Activated gamma-delta T cell treated with anti-CD3 and anti-CD28 coated beads, Interleukin-2, amount 50 U/mL, for 16 hours (primary cell): ENCODE data around the gene PSMB5.
A peak's percentile ranks its signal among the peaks of the same experiment; 100 is the strongest.

Source experiments
- DNase-seq: peaks from one replicate; pipeline ENCODE4 v3.0.0-alpha.2; 2020; ENCODE audit warnings: low read depth

Gene PSMB5

GRCh38 chr14:23034498-23035302 lies at the start of gene PSMB5:
TSS of gene PSMB5 (minus strand) at chr14:23034900. CDS start at chr14:23034881, 19 bp downstream.
- DNase-seq: peak; percentile 81

- no peak for DNase-seq
These were observed 45.8 kb upstream of the PSMB5 start for GRCh38 chr14:23080474-23080873.

GRCh38 chr14:23079716-23080115 lies 45.0 kb upstream of the PSMB5 start:
- no peak for DNase-seq

GRCh38 chr14:23078692-23079116 lies 44.0 kb upstream of the PSMB5 start:
- no peak for DNase-seq

GRCh38 chr14:23077962-23078361 lies 43.3 kb upstream of the PSMB5 start:
- DNase-seq: no peak

GRCh38 chr14:23076785-23077408 lies 42.2 kb upstream of the PSMB5 start:
- no peak for DNase-seq

- no peak for DNase-seq
These were observed 40.2 kb upstream of the PSMB5 start for GRCh38 chr14:23074906-23075305.

- DNase-seq: no peak
These were observed 37.3 kb upstream of the PSMB5 start for GRCh38 chr14:23071921-23072539.

GRCh38 chr14:23071244-23071920 lies 36.7 kb upstream of the PSMB5 start:
- DNase-seq: peak; percentile 64

- DNase-seq: no peak
These were observed 35.8 kb upstream of the PSMB5 start for GRCh38 chr14:23070262-23071129.

GRCh38 chr14:23069413-23069806 lies 34.7 kb upstream of the PSMB5 start:
- DNase-seq: no peak

- peak; percentile 60 for DNase-seq
These were observed 34.2 kb upstream of the PSMB5 start for GRCh38 chr14:23068789-23069412.

- no peak for DNase-seq
These were observed 33.4 kb upstream of the PSMB5 start for GRCh38 chr14:23067847-23068788.

GRCh38 chr14:23066855-23067744 lies 32.4 kb upstream of the PSMB5 start:
- no peak for DNase-seq

- no peak for DNase-seq
These were observed 31.7 kb upstream of the PSMB5 start for GRCh38 chr14:23066368-23066767.

GRCh38 chr14:23063601-23064000 lies 28.9 kb upstream of the PSMB5 start:
- DNase-seq: no peak

- no peak for DNase-seq
These were observed 27.3 kb upstream of the PSMB5 start for GRCh38 chr14:23062002-23062401.

GRCh38 chr14:23060536-23061260 lies 26.0 kb upstream of the PSMB5 start:
- no peak for DNase-seq
